Nephron progenitor cell (in vitro differentiated cells): ENCODE results near the gene PLCH1.

Experiments used
- DNase-seq: peaks from one replicate; pipeline ENCODE4 v3.0.0; 2021
- H3K27ac Mint-ChIP-seq: 2 replicates; pipeline ENCODE4 v1.8.0; 2021; ENCODE audit warnings: mild to moderate bottlenecking, moderate library complexity, mixed read lengths
- H3K27me3 Mint-ChIP-seq: 2 replicates; pipeline ENCODE4 v1.8.0; 2021; ENCODE audit warnings: mild to moderate bottlenecking, low read depth, mixed read lengths; ENCODE audit not compliant: poor library complexity
- H3K36me3 Mint-ChIP-seq: 2 replicates; pipeline ENCODE4 v1.8.0; 2021; ENCODE audit warnings: low read depth, mixed read lengths
- H3K4me1 Mint-ChIP-seq: 2 replicates; pipeline ENCODE4 v1.8.0; 2021; ENCODE audit warnings: mixed read lengths
- H3K4me3 Mint-ChIP-seq: 2 replicates; pipeline ENCODE4 v1.8.0; 2021; ENCODE audit warnings: mild to moderate bottlenecking, moderate library complexity, mixed read lengths
- H3K9me3 Mint-ChIP-seq: 2 replicates; pipeline ENCODE4 v1.8.0; 2021; ENCODE audit warnings: mild to moderate bottlenecking, moderate library complexity, mixed read lengths
- CTCF ChIP-seq: fragments of 200-600 bp; sonication (generic); IDR thresholded peaks from 2 replicates; pipeline ENCODE4 v1.5.0; 2021; ENCODE audit warnings: antibody characterized with exemption

Gene PLCH1

GRCh38 chr3:155556531-155556930 is 188.3 kb downstream of the PLCH1 start:
- Mint-ChIP-seq H3K9me3 (no peaks in the 10 kb centered on the region), H3K4me1 (no peaks in the 10 kb centered on the region), H3K4me3 (no peak overlapping the region), H3K27ac (no peak overlapping the region), H3K36me3 (peaks cover 47% of the 10 kb centered on the region), H3K27me3 (no peaks in the 10 kb centered on the region)
- no peak for TF ChIP-seq CTCF
- no peak for DNase-seq

GRCh38 chr3:155555479-155556060 is 189.3 kb downstream of the PLCH1 start:
- H3K9me3 Mint-ChIP-seq = no peaks in the 10 kb centered on the region
- H3K27me3 Mint-ChIP-seq = no peaks in the 10 kb centered on the region
- no peak overlapping the region for H3K27ac Mint-ChIP-seq
- TF ChIP-seq CTCF = no peak
- H3K4me3 Mint-ChIP-seq = no peak overlapping the region
- no peak for DNase-seq
- H3K4me1 Mint-ChIP-seq = no peaks in the 10 kb centered on the region
- peaks cover 44% of the 10 kb centered on the region for H3K36me3 Mint-ChIP-seq

GRCh38 chr3:155554777-155555451 is 190.0 kb downstream of the PLCH1 start:
- Mint-ChIP-seq H3K36me3 (peaks cover 41% of the 10 kb centered on the region), H3K4me1 (no peaks in the 10 kb centered on the region), H3K4me3 (no peak overlapping the region), H3K9me3 (no peaks in the 10 kb centered on the region), H3K27ac (no peak overlapping the region), H3K27me3 (no peaks in the 10 kb centered on the region)
- TF ChIP-seq CTCF = no peak
- no peak for DNase-seq

- TF ChIP-seq CTCF = no peak
- DNase-seq = no peak
- no peaks in the 10 kb centered on the region for H3K9me3 Mint-ChIP-seq
- peaks cover 11% of the 10 kb centered on the region for H3K4me1 Mint-ChIP-seq
- peaks cover 51% of the 10 kb centered on the region for H3K36me3 Mint-ChIP-seq
- no peaks in the 10 kb centered on the region for H3K27me3 Mint-ChIP-seq
- H3K4me3 Mint-ChIP-seq = no peak overlapping the region
- no peak overlapping the region for H3K27ac Mint-ChIP-seq
Measured at GRCh38 chr3:155553780-155554179, 191.1 kb downstream of the PLCH1 start.

GRCh38 chr3:155553326-155553725 is 191.5 kb downstream of the PLCH1 start:
- H3K9me3 Mint-ChIP-seq = peaks cover 3% of the 10 kb centered on the region
- no peak overlapping the region for H3K27ac Mint-ChIP-seq
- H3K36me3 Mint-ChIP-seq = peaks cover 56% of the 10 kb centered on the region
- no peak for TF ChIP-seq CTCF
- peaks cover 11% of the 10 kb centered on the region for H3K4me1 Mint-ChIP-seq
- DNase-seq = no peak
- H3K4me3 Mint-ChIP-seq = no peak overlapping the region
- no peaks in the 10 kb centered on the region for H3K27me3 Mint-ChIP-seq

- no peak for DNase-seq
- Mint-ChIP-seq H3K27ac (no peak overlapping the region), H3K9me3 (peaks cover 12% of the 10 kb centered on the region), H3K36me3 (peaks cover 57% of the 10 kb centered on the region), H3K4me1 (peaks cover 11% of the 10 kb centered on the region), H3K4me3 (no peak overlapping the region), H3K27me3 (no peaks in the 10 kb centered on the region)
- TF ChIP-seq CTCF = no peak
Measured at GRCh38 chr3:155550391-155550790, 194.5 kb downstream of the PLCH1 start.
